ENCODE results near the gene MYO1G. TPM values are rescaled to one million over a fixed set of nuclear protein-coding genes. Genes with fewer than 3 reads are reported as not detected.

MYO1G gene
- total and polyA plus RNA-seq, 9 of the 15 experiments (the other 6 are each of a cell fraction or from before 2014, with no cell fraction given): 0.03 to 0.62 (median 0.13) TPM; not detected in 1

GRCh38 chr7:44998153-44998871 lies 19.5 kb upstream of the MYO1G start:
- no peaks in the 10 kb centered on the region for H3K9me3 ChIP-seq (replicated peaks; ENCODE audit: control insufficient read depth, insufficient read depth, low read depth, low read length)
- H3K4me3 ChIP-seq: peak overlapping the region; percentile 69
- H3K4me2 ChIP-seq (ENCODE audit: insufficient read depth, low read length): peak overlapping the region; percentile 97
- peaks cover 27 to 43% of the 10 kb centered on the region in 2 experiments for H3K4me1 ChIP-seq (replicated peaks in 1 of 2; ENCODE audit: control insufficient read depth in 2 of 2, insufficient read depth in 2 of 2, low read length in 2 of 2)
- peaks cover 44% of the 10 kb centered on the region for H3K79me2 ChIP-seq (ENCODE audit: control insufficient read depth, insufficient read depth, low read length)
- H3K27ac ChIP-seq (ENCODE audit: extremely low read depth, low read depth, low read length): peak overlapping the region; percentile 97
- FAIRE-seq (no peak), ATAC-seq (no peak), DNase-seq (ENCODE audit: extremely low read depth in 1 of 4, low spot score in 3 of 4) (no peak)
- no TSS peak for BruUV-seq (replicated peaks)
- H3K9me1 ChIP-seq (ENCODE audit: control insufficient read depth, insufficient read depth, low read length): no peaks in the 10 kb centered on the region
- H3K27me3 ChIP-seq (ENCODE audit: control insufficient read depth in 2 of 2, insufficient read depth in 2 of 2, low read length in 2 of 2): no peaks in the 10 kb centered on the region
- peak overlapping the region; percentile 20 for H2AFZ ChIP-seq (ENCODE audit: low read depth, low read length)
- peaks cover 7% of the 10 kb centered on the region for H4K20me1 ChIP-seq (replicated peaks; ENCODE audit: control insufficient read depth, insufficient read depth, low read length)
- CTCF ChIA-PET (ENCODE audit: low intra/inter-chr PET ratio): interaction anchor here (0.6 kb wide), 1 partner anchor 115 kb away, joined by 3 read pairs; no protein-coding TSS in a partner anchor
- intact Hi-C loops (cut with micrococcal nuclease): loop anchor here (2.0 kb wide), 1 partner anchor 18 kb away; no protein-coding TSS in a partner anchor
- in situ Hi-C loops (cut with MboI): no loop called here
- POLR2A ChIA-PET: interaction anchor here (0.7 to 4.4 kb wide), 7 partner anchors 8 to 150 kb away, joined by 4 to 14 read pairs (median 4); partner anchors contain the start of gene H2AZ2
- H3K36me3 ChIP-seq (ENCODE audit: control insufficient read depth, insufficient read depth, low read length): peaks cover 17% of the 10 kb centered on the region; the same call in 2 of the 3 replicates
- WGBS (ENCODE audit: insufficient coverage, low coverage, missing lambda C conversion rate): 28% methylated on average over 4 of the region's 4 CpGs
- peak overlapping the region in 1 of 2 experiments; percentile 97; a peak in 2 of 4 replicates for H3K9ac ChIP-seq (ENCODE audit: insufficient read depth in 1 of 2, low read depth in 2 of 2, low read length in 2 of 2)
- TF ChIP-seq, protein P1, sequence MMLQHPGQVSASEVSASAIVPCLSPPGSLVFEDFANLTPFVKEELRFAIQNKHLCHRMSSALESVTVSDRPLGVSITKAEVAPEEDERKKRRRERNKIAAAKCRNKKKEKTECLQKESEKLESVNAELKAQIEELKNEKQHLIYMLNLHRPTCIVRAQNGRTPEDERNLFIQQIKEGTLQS (IDR thresholded peaks at IDR 0.05): no peak
- TF ChIP-seq, protein P1 (CRISPR knock-in tag; conservative IDR thresholded peaks at IDR 0.05): no peak
- TF ChIP-seq POLR2A (conservative IDR thresholded peaks at IDR 0.05) (no peak), ADNP (tag; IDR thresholded peaks at IDR 0.05) (no peak), SPI1 (IDR thresholded peaks at IDR 0.05; ENCODE audit: borderline replicate concordance, low read depth, low read length) (peak; percentile 67), ZNF197 (CRISPR knock-in tag; IDR thresholded peaks at IDR 0.05; ENCODE audit: low read depth) (no peak), THAP7 (CRISPR knock-in tag; IDR thresholded peaks at IDR 0.05) (no peak), MXI1 (IDR thresholded peaks at IDR 0.05; ENCODE audit: low read depth, low read length) (no peak)
- TF ChIP-seq, protein P2, sequence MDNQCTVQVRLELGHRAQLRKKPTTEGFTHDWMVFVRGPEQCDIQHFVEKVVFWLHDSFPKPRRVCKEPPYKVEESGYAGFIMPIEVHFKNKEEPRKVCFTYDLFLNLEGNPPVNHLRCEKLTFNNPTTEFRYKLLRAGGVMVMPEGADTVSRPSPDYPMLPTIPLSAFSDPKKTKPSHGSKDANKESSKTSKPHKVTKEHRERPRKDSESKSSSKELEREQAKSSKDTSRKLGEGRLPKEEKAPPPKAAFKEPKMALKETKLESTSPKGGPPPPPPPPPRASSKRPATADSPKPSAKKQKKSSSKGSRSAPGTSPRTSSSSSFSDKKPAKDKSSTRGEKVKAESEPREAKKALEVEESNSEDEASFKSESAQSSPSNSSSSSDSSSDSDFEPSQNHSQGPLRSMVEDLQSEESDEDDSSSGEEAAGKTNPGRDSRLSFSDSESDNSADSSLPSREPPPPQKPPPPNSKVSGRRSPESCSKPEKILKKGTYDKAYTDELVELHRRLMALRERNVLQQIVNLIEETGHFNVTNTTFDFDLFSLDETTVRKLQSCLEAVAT (IDR thresholded peaks at IDR 0.05): no peak
- TF ChIP-seq, protein P3, sequence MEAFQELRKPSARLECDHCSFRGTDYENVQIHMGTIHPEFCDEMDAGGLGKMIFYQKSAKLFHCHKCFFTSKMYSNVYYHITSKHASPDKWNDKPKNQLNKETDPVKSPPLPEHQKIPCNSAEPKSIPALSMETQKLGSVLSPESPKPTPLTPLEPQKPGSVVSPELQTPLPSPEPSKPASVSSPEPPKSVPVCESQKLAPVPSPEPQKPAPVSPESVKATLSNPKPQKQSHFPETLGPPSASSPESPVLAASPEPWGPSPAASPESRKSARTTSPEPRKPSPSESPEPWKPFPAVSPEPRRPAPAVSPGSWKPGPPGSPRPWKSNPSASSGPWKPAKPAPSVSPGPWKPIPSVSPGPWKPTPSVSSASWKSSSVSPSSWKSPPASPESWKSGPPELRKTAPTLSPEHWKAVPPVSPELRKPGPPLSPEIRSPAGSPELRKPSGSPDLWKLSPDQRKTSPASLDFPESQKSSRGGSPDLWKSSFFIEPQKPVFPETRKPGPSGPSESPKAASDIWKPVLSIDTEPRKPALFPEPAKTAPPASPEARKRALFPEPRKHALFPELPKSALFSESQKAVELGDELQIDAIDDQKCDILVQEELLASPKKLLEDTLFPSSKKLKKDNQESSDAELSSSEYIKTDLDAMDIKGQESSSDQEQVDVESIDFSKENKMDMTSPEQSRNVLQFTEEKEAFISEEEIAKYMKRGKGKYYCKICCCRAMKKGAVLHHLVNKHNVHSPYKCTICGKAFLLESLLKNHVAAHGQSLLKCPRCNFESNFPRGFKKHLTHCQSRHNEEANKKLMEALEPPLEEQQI (IDR thresholded peaks at IDR 0.05): no peak
- TF ChIP-seq, protein P4, sequence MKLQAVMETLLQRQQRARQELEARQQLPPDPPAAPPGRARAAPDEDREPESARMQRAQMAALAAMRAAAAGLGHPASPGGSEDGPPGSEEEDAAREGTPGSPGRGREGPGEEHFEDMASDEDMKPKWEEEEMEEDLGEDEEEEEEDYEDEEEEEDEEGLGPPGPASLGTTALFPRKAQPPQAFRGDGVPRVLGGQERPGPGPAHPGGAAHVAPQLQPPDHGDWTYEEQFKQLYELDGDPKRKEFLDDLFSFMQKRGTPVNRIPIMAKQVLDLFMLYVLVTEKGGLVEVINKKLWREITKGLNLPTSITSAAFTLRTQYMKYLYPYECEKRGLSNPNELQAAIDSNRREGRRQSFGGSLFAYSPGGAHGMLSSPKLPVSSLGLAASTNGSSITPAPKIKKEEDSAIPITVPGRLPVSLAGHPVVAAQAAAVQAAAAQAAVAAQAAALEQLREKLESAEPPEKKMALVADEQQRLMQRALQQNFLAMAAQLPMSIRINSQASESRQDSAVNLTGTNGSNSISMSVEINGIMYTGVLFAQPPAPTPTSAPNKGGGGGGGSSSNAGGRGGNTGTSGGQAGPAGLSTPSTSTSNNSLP (IDR thresholded peaks at IDR 0.05; ENCODE audit: borderline replicate concordance, low read depth, low read length): no peak
- TF ChIP-seq, protein P5, sequence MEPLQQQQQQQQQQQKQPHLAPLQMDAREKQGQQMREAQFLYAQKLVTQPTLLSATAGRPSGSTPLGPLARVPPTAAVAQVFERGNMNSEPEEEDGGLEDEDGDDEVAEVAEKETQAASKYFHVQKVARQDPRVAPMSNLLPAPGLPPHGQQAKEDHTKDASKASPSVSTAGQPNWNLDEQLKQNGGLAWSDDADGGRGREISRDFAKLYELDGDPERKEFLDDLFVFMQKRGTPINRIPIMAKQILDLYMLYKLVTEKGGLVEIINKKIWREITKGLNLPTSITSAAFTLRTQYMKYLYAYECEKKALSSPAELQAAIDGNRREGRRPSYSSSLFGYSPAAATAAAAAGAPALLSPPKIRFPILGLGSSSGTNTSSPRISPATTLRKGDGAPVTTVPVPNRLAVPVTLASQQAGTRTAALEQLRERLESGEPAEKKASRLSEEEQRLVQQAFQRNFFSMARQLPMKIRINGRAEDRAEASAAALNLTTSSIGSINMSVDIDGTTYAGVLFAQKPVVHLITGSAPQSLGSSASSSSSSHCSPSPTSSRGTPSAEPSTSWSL (CRISPR knock-in tag; IDR thresholded peaks at IDR 0.05; ENCODE audit: borderline replicate concordance): no peak
